ENCODE data around the gene MGAT4D.

Gene MGAT4D

DNA sequence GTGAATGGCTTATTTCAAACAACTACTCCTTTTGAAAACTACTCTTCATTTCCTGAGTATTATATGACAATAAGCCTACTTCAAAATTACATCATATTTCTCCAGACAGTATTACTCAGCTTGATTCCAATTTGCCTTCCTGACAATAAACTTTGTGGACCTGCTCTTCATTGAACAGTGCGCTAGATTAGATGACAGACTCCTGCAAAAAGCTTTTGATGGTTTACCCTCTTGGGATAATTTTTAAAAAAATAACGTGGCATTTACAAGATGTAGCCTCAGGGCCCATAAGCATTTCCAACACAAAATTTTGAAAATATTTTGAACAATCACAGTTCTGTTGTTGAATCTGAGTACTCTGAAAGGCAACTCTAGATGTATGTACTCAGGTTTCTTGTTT, 25.9 kb downstream of the MGAT4D start:
- H3K27ac ChIP-seq (replicated peaks), result no peak overlapping the region
- no peak for TF ChIP-seq POLR2AphosphoS5 (IDR thresholded peaks at IDR 0.05; ENCODE audit: low read depth)
- TF ChIP-seq, protein P1, sequence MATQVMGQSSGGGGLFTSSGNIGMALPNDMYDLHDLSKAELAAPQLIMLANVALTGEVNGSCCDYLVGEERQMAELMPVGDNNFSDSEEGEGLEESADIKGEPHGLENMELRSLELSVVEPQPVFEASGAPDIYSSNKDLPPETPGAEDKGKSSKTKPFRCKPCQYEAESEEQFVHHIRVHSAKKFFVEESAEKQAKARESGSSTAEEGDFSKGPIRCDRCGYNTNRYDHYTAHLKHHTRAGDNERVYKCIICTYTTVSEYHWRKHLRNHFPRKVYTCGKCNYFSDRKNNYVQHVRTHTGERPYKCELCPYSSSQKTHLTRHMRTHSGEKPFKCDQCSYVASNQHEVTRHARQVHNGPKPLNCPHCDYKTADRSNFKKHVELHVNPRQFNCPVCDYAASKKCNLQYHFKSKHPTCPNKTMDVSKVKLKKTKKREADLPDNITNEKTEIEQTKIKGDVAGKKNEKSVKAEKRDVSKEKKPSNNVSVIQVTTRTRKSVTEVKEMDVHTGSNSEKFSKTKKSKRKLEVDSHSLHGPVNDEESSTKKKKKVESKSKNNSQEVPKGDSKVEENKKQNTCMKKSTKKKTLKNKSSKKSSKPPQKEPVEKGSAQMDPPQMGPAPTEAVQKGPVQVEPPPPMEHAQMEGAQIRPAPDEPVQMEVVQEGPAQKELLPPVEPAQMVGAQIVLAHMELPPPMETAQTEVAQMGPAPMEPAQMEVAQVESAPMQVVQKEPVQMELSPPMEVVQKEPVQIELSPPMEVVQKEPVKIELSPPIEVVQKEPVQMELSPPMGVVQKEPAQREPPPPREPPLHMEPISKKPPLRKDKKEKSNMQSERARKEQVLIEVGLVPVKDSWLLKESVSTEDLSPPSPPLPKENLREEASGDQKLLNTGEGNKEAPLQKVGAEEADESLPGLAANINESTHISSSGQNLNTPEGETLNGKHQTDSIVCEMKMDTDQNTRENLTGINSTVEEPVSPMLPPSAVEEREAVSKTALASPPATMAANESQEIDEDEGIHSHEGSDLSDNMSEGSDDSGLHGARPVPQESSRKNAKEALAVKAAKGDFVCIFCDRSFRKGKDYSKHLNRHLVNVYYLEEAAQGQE (IDR thresholded peaks at IDR 0.05; ENCODE audit: insufficient replicate concordance, low read depth), result no peak
- TF ChIP-seq, protein P2, sequence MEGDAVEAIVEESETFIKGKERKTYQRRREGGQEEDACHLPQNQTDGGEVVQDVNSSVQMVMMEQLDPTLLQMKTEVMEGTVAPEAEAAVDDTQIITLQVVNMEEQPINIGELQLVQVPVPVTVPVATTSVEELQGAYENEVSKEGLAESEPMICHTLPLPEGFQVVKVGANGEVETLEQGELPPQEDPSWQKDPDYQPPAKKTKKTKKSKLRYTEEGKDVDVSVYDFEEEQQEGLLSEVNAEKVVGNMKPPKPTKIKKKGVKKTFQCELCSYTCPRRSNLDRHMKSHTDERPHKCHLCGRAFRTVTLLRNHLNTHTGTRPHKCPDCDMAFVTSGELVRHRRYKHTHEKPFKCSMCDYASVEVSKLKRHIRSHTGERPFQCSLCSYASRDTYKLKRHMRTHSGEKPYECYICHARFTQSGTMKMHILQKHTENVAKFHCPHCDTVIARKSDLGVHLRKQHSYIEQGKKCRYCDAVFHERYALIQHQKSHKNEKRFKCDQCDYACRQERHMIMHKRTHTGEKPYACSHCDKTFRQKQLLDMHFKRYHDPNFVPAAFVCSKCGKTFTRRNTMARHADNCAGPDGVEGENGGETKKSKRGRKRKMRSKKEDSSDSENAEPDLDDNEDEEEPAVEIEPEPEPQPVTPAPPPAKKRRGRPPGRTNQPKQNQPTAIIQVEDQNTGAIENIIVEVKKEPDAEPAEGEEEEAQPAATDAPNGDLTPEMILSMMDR (IDR thresholded peaks at IDR 0.05; ENCODE audit: insufficient read depth, low read length), result no peak
- no peak for TF ChIP-seq SPI1 (IDR thresholded peaks at IDR 0.05; ENCODE audit: borderline replicate concordance, low read depth)
- no peak for TF ChIP-seq GABPA (IDR thresholded peaks at IDR 0.05; ENCODE audit: low read depth)
- H3K27me3 ChIP-seq (ENCODE audit: insufficient read depth, poor library complexity, severe bottlenecking), result peaks cover 5% of the 10 kb centered on the region
- no peak overlapping the region for H3K4me3 ChIP-seq (replicated peaks; ENCODE audit: insufficient read depth, low read length)
- DNase-seq (ENCODE audit: low read depth in 1 of 2, low spot score in 1 of 2), result no peak

DNA sequence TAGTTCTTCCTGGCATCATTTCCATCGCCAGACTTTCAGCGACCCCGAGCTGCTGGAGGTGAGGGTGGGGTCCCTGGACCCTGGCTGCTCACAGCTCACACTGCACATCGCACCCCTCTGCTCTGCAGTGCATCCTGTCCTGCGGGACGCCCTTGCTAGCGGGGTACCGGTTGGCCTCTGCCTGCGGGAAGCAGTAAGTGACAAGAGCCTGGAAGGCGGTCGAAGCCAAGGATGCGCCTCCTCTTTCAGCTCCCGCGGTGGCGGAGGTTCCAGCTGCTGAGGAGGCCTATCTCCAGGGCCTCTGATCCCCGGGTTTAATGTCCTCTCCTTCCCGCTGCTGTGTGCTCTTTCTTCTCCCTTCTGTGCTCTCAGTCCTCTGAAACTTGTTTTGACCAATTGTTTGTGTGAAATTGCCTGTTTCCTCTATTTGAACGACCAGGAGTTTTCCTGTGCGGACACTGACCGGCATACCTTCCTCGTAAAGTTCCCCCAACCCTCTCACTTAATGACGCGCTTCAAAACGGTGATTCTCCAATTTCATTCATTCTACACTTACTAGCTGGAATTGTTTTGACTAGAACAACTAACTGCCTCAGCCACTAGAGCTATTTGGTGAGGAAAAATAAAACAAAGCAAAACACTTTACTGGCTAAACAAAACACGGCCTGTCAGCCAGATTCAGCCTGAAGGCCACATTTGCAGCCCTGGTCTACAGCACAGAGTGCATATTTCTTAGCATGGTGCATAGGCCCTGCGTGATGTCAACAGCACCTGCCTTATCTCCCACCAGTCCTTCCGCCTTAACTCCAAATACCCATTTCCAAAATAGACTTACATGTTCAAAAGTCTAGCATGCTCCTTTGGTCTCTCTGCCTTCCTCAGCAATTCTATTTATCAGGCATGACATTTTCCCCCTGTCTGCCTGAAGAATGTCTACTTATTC, 28.0 kb downstream of the MGAT4D start:
- TF ChIP-seq, protein P1 (IDR thresholded peaks at IDR 0.05; ENCODE audit: insufficient replicate concordance, low read depth), result no peak
- no peak for TF ChIP-seq GABPA (IDR thresholded peaks at IDR 0.05; ENCODE audit: low read depth)
- Histone ChIP-seq H3K27me3 (ENCODE audit: insufficient read depth, poor library complexity, severe bottlenecking) (peaks cover 5% of the 10 kb centered on the region), H3K4me3 (replicated peaks; ENCODE audit: insufficient read depth, low read length) (no peak overlapping the region), H3K27ac (replicated peaks) (no peak overlapping the region)
- no peak for DNase-seq (ENCODE audit: low read depth in 1 of 2, low spot score in 1 of 2)

DNA sequence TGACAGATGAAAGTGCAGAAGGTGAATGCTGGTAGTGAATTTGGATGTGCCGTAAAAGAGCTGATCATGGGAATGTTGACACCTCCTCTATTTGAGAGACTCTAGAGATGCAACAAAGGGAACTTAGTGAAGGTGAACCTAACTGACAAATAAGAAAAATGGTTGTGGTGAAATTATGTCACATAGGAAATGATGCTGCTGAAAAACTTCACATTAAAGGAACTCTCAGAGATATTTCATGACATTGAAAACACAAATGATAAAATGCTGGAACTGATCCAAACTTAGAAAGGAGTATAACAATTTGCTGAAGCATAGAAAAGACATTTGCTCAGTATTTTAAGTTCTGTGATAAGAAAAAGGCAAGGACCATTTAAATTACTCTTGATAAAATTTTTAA, 31.9 kb downstream of the MGAT4D start:
- TF ChIP-seq, protein P2 (IDR thresholded peaks at IDR 0.05; ENCODE audit: insufficient read depth, low read length), result no peak
- no peak for TF ChIP-seq POLR2AphosphoS5 (IDR thresholded peaks at IDR 0.05; ENCODE audit: low read depth)
- no peak for TF ChIP-seq GABPA (IDR thresholded peaks at IDR 0.05; ENCODE audit: low read depth)
- no peak for TF ChIP-seq SPI1 (IDR thresholded peaks at IDR 0.05; ENCODE audit: borderline replicate concordance, low read depth)
- TF ChIP-seq, protein P1 (IDR thresholded peaks at IDR 0.05; ENCODE audit: insufficient replicate concordance, low read depth), result no peak
- H3K27ac ChIP-seq (replicated peaks), result no peak overlapping the region
- no peak for DNase-seq (ENCODE audit: low read depth in 1 of 2, low spot score in 1 of 2)
- H3K4me3 ChIP-seq (replicated peaks; ENCODE audit: insufficient read depth, low read length), result no peak overlapping the region
- peaks cover 5% of the 10 kb centered on the region for H3K27me3 ChIP-seq (ENCODE audit: insufficient read depth, poor library complexity, severe bottlenecking)
